Erythroblast (primary cell): ENCODE measurements around the gene KLHDC7B.

ENCODE experiments used
- GATA1 ChIP-seq: IDR thresholded peaks from 2 replicates; pipeline ENCODE4 v1.6.1; 2011; ENCODE audit warnings: low read depth, mild to moderate bottlenecking, control low read depth, low read length, moderate library complexity
- POLR2A ChIP-seq: IDR thresholded peaks from 2 replicates; pipeline ENCODE4 v1.6.1; 2011; ENCODE audit warnings: mild to moderate bottlenecking, low read length

DNA sequence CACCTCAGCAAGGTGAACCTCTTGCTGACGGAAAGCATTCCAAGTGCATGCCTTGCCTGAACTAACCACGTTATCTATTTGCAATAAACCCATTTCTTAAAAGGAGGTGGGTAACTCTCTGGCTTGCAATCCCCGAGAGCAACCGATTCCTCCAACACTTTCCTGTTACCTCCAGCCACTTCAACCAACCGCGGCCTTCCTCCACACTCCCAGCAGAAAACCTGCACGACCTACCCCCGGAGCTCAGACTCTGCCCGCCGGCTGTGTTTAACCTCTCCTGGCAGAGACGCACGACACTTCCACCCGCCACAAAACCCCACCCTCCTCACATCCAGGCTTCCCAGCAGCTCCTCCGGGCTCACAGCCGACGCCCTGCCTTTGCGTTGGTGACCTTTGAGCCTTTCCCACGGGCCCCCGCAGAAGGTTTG lies 21.0 kb upstream of the KLHDC7B start:
- TF ChIP-seq POLR2A (no peak), GATA1 (no peak)
